BLaER1 (cell line): Measurements from ENCODE around the gene NUDCD3.

Experiments used
- H3K27ac ChIP-seq: shearing (Covaris generic); formaldehyde crosslinking; 2 replicates; pipeline ENCODE4 v1.8.1; 2022
- H3K27me3 ChIP-seq: shearing (Covaris generic); formaldehyde crosslinking; 2 replicates; pipeline ENCODE4 v1.8.1; 2022
- H3K36me3 ChIP-seq: shearing (Covaris generic); formaldehyde crosslinking; 2 replicates; pipeline ENCODE4 v1.8.1; 2022
- H3K4me1 ChIP-seq: shearing (Covaris generic); formaldehyde crosslinking; 2 replicates; pipeline ENCODE4 v1.8.1; 2022
- H3K4me2 ChIP-seq: shearing (Covaris generic); formaldehyde crosslinking; 2 replicates; pipeline ENCODE4 v1.8.1; 2022
- H3K4me3 ChIP-seq: shearing (Covaris generic); formaldehyde crosslinking; 2 replicates; pipeline ENCODE4 v1.8.1; 2022
- H3K9ac ChIP-seq: shearing (Covaris generic); formaldehyde crosslinking; 2 replicates; pipeline ENCODE4 v1.8.1; 2022
- H3K9me3 ChIP-seq: shearing (Covaris generic); formaldehyde crosslinking; 2 replicates; pipeline ENCODE4 v1.8.1; 2022
- H4K20me1 ChIP-seq: shearing (Covaris generic); formaldehyde crosslinking; 2 replicates; pipeline ENCODE4 v1.8.1; 2022
- Cebpa-rat ChIP-seq: shearing (Covaris generic); IDR thresholded peaks from 2 replicates; pipeline ENCODE4 v1.8.1; 2022

The NUDCD3 gene

GRCh38 chr7:44388089-44388970 lies 102.1 kb downstream of the NUDCD3 start:
- no peak overlapping the region for H3K9ac ChIP-seq
- H4K20me1 ChIP-seq, result peaks cover 44% of the 10 kb centered on the region; the same call in 1 of the 2 replicates
- H3K36me3 ChIP-seq, result peaks cover 100% of the 10 kb centered on the region
- H3K4me1 ChIP-seq, result no peaks in the 10 kb centered on the region
- H3K27ac ChIP-seq, result no peak overlapping the region
- no peak overlapping the region for H3K4me3 ChIP-seq
- H3K27me3 ChIP-seq, result no peaks in the 10 kb centered on the region
- TF ChIP-seq Cebpa-rat, result no peak
- H3K9me3 ChIP-seq, result no peaks in the 10 kb centered on the region
- no peak overlapping the region for H3K4me2 ChIP-seq

GRCh38 chr7:44387389-44387788 lies 103.1 kb downstream of the NUDCD3 start:
- TF ChIP-seq Cebpa-rat, result no peak

GRCh38 chr7:44386139-44386913 lies 104.1 kb downstream of the NUDCD3 start:
- Histone ChIP-seq H3K9ac (no peak overlapping the region), H3K36me3 (peaks cover 100% of the 10 kb centered on the region), H3K27me3 (no peaks in the 10 kb centered on the region), H3K4me1 (no peaks in the 10 kb centered on the region), H3K4me3 (no peak overlapping the region), H4K20me1 (peaks cover 47% of the 10 kb centered on the region; the same call in 1 of the 2 replicates), H3K27ac (no peak overlapping the region), H3K9me3 (no peaks in the 10 kb centered on the region), H3K4me2 (no peak overlapping the region)
- TF ChIP-seq Cebpa-rat, result no peak

More at GRCh38 chr7:44387389-44387788, 103.1 kb downstream of the NUDCD3 start:
- Histone ChIP-seq H3K27me3 (no peaks in the 10 kb centered on the region), H3K36me3 (peaks cover 100% of the 10 kb centered on the region), H3K9me3 (no peaks in the 10 kb centered on the region), H3K4me2 (no peak overlapping the region), H3K27ac (no peak overlapping the region), H3K4me3 (no peak overlapping the region), H3K9ac (no peak overlapping the region), H3K4me1 (no peaks in the 10 kb centered on the region), H4K20me1 (peaks cover 47% of the 10 kb centered on the region; the same call in 1 of the 2 replicates)

GRCh38 chr7:44385434-44386138 lies 104.9 kb downstream of the NUDCD3 start:
- H3K27ac ChIP-seq, result no peak overlapping the region
- peaks cover 47% of the 10 kb centered on the region; the same call in 1 of the 2 replicates for H4K20me1 ChIP-seq
- no peak overlapping the region for H3K4me3 ChIP-seq
- no peaks in the 10 kb centered on the region for H3K9me3 ChIP-seq
- H3K36me3 ChIP-seq, result peaks cover 100% of the 10 kb centered on the region
- no peak for TF ChIP-seq Cebpa-rat
- no peak overlapping the region for H3K9ac ChIP-seq
- H3K27me3 ChIP-seq, result no peaks in the 10 kb centered on the region
- H3K4me2 ChIP-seq, result no peak overlapping the region
- H3K4me1 ChIP-seq, result no peaks in the 10 kb centered on the region

GRCh38 chr7:44384586-44385433 lies 105.6 kb downstream of the NUDCD3 start:
- H3K27me3 ChIP-seq, result no peaks in the 10 kb centered on the region
- no peak overlapping the region for H3K4me2 ChIP-seq
- no peak for TF ChIP-seq Cebpa-rat
- no peaks in the 10 kb centered on the region for H3K4me1 ChIP-seq
- H3K27ac ChIP-seq, result no peak overlapping the region
- no peaks in the 10 kb centered on the region for H3K9me3 ChIP-seq
- H3K4me3 ChIP-seq, result no peak overlapping the region
- H4K20me1 ChIP-seq, result peaks cover 47% of the 10 kb centered on the region; the same call in 1 of the 2 replicates
- peaks cover 93% of the 10 kb centered on the region for H3K36me3 ChIP-seq
- H3K9ac ChIP-seq, result no peak overlapping the region

- H3K4me1 ChIP-seq, result no peaks in the 10 kb centered on the region
These were observed 106.9 kb downstream of the NUDCD3 start for GRCh38 chr7:44383566-44383965.

GRCh38 chr7:44382459-44383265 lies 107.8 kb downstream of the NUDCD3 start:
- no peak overlapping the region for H3K27ac ChIP-seq
- H3K36me3 ChIP-seq, result peaks cover 71% of the 10 kb centered on the region
- H4K20me1 ChIP-seq, result peaks cover 39% of the 10 kb centered on the region; the same call in 1 of the 2 replicates
- no peak overlapping the region for H3K4me3 ChIP-seq
- no peak overlapping the region for H3K4me2 ChIP-seq
- TF ChIP-seq Cebpa-rat, result no peak
- no peaks in the 10 kb centered on the region for H3K27me3 ChIP-seq
- H3K9ac ChIP-seq, result no peak overlapping the region
- H3K4me1 ChIP-seq, result no peaks in the 10 kb centered on the region
- no peaks in the 10 kb centered on the region for H3K9me3 ChIP-seq

More at GRCh38 chr7:44383566-44383965, 106.9 kb downstream of the NUDCD3 start:
- H3K9me3 ChIP-seq, result no peaks in the 10 kb centered on the region
- H3K27ac ChIP-seq, result no peak overlapping the region
- H3K9ac ChIP-seq, result no peak overlapping the region
- peaks cover 80% of the 10 kb centered on the region for H3K36me3 ChIP-seq
- no peak for TF ChIP-seq Cebpa-rat
- no peak overlapping the region for H3K4me3 ChIP-seq
- H3K4me2 ChIP-seq, result no peak overlapping the region
- H3K27me3 ChIP-seq, result no peaks in the 10 kb centered on the region
- H4K20me1 ChIP-seq, result peaks cover 47% of the 10 kb centered on the region; the same call in 1 of the 2 replicates

GRCh38 chr7:44381494-44382220 lies 108.8 kb downstream of the NUDCD3 start:
- Histone ChIP-seq H3K36me3 (peaks cover 61% of the 10 kb centered on the region), H3K9ac (no peak overlapping the region), H3K4me3 (no peak overlapping the region), H4K20me1 (peaks cover 30% of the 10 kb centered on the region; the same call in 1 of the 2 replicates), H3K27ac (no peak overlapping the region), H3K27me3 (no peaks in the 10 kb centered on the region), H3K4me2 (no peak overlapping the region), H3K9me3 (no peaks in the 10 kb centered on the region), H3K4me1 (no peaks in the 10 kb centered on the region)
- no peak for TF ChIP-seq Cebpa-rat
